Occipital lobe (tissue), 2 donors: Measurements from ENCODE around the gene KATNIP. TPM values are rescaled to one million over a fixed set of nuclear protein-coding genes. Genes with fewer than 3 reads are reported as not detected.
A peak's percentile ranks its signal among the peaks of the same experiment; 100 is the strongest.

ENCODE experiments used
- DNase-seq: peaks from one replicate; lab custom pipeline; 2025; lab: John Stamatoyannopoulos, UW
- total RNA-seq: library from RNA; depleted of rRNA; stranded (reverse); fragments of >200 nt; gene quantifications from one replicate; pipeline ENCODE4 v1.2.3, GENCODE V29; 2014

Gene KATNIP
- 18.7 TPM for total RNA-seq

DNA sequence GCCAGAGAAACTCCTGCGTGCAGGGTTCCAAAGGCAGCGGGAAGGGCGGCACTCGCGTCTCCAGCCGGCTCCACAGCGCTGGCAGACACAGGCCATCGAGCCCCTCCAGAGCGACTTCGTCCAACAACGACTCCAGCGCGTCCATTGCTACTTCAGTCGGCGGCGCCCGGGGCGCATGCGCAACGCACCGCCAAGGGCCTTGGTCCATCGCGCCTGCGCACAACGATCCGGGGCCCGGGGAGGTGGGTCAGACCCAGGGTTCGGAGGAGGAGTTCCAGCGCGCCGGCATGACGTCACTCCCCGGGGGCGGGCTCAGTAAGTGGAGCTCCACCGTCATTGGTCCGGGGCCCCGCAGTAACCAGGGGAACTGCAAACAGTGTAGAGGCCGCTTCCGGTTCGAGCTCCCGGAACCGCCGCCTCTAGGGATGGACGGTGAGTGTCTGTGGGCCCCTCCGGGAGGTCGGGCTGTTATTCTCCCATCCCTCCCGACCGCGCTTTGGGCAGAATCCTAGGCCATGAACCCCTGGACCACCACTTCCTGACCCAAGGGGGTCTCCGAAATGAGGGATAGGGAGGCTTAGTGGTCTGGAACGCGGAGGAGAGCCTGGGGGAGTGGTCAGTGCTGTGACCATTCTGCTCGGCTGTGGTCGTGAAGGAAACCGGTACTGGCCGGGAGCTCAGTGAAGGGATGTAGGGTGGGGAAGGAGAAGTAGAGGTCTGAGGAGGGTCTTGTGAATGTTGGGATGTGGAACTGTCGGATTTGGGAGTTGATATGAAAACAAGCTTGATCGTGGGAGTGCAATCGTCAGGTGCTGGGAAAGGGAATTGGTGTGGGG lies at the start of gene KATNIP, which contains the start of gene GTF3C1:
Gene KATNIP (plus strand): TSS at position 399 of the 836 bp plus-strand sequence. CDS start 27 bp downstream, at position 426.
Gene GTF3C1 (minus strand): TSS at position 168 of the 836 bp plus-strand sequence. CDS start 23 bp downstream, at position 145.
- peak; percentile 99 for DNase-seq

- DNase-seq = no peak
These were observed 49.1 kb upstream of the KATNIP start for GRCh38 chr16:27500801-27501200.

DNA sequence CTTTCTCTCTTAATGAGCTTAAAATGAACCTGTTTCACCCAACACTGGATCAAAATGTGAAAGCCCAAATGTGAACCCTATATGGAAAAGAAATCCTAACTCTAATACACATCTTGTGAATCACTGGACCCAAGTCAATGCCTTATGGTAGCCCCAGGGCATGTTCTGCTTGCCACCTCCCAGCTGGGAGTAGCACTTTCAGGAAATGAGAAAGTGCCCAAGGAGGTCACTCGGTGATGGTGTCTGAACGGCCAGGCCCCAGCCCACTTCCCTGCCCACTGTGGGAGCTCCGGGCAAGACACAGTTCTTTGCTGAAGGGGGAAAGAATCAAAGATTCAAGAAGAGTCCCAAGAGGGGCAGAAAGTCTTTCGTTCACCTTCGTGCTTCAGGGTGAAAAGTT lies 46.3 kb upstream of the KATNIP start:
- no peak for DNase-seq

DNA sequence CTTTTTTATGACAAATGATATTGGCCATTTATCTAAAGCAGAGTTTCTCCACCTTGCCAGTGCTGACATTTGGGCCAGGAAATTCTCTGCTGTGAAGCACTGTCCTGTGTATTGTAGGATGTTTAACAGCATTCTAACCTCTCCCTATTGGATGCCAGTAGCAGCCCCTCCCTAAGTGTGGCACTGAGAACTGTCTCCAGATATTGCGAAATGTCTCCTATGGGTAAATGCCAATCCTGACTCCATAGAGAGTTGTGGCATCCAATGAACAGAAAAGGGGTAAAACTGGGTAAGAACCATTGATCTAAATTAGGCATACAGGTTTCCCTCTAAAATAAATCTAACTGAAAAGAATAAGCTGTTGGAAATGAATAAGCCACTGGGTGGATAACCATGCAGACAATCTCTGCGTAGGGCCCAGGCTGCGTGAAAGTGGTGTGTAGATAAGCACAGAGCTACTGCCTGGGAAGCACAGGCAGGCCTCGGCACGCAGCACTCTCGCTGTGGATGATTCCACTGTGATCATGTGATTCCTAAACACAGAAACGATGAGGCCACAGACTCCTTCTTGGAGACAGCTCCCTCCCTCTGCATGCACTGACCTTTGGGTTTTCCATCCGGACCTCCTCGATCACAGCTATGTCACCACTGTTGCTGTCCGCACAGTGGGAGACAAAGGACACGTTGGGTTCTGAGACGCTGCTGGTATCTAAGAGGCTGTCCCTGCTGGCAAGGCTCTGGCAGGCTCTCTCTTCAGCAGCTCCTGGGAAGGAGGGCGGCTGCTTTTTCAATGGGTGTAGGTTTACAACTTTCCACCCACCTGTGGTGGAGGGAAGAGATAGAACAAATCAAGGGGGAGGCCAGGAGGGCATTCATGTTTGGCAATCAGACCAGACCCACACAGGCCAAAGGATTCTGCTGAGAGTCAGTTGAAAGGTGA lies 44.4 kb upstream of the KATNIP start:
- DNase-seq = no peak

DNA sequence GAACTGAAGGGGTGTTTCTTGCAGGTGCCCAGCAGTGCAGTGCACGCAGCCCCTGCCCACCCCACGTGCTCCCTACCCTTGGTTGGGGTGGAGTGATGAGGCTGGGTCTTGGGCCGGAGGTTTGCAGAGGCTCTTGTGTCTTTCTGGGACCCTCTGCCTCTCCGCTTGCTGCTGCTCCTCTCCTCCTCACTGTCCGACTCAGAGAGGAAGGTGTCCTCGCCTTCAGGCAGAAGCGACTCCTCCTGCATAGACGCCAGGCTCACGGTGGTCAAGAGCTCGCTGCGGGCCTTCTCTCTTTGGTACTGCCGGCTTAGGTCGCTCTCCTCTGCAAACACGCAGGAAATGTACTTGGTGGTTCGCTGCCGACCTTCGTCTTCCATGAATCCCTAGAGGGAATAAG lies 43.2 kb upstream of the KATNIP start:
- DNase-seq = no peak

GRCh38 chr16:27508476-27508875 lies 41.5 kb upstream of the KATNIP start:
- DNase-seq = no peak

GRCh38 chr16:27511657-27512448 lies 38.1 kb upstream of the KATNIP start:
- no peak for DNase-seq

DNA sequence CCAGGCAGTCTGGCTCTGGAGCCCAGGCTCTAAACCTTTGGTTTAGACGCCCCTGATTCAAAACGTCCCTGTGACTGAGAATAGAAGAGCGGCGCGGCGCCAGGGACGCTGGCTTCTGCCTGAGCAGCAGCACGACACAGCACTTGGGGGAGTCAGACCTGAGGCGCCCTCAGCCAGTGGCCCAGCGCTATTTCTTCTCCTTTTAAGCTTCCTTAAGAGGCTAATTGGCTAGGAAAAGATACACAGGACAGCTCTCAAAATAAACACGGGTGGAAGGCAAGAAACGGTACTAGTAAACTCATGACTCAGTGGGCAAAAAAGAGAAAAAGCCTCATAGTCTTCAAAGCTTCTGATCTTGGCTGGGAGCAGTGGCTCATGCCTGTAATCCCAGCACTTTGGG lies 35.1 kb upstream of the KATNIP start:
- DNase-seq = no peak

DNA sequence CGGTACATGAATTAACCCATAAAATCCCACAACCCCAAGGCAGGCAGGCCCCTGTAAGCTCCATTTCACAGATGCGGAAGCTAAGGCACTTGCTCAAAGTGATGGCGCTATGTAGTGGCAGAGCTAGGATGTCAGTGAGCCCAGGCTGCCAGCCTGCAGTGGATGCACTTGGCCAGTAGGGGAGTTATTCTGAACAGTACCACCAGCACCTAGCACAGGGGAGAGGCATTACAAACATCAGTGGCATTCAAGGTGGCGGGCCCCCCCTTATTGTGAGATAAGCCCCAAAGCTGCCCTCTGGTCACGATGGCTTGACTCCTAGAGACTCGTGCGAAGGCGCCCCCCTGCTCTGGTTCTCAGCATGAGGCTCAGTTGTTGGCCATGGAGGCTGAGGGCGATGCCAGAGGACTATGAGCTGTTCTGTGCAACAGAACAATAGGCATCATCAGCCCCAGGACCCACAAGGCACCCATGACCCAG lies 34.0 kb upstream of the KATNIP start:
- no peak for DNase-seq

DNA sequence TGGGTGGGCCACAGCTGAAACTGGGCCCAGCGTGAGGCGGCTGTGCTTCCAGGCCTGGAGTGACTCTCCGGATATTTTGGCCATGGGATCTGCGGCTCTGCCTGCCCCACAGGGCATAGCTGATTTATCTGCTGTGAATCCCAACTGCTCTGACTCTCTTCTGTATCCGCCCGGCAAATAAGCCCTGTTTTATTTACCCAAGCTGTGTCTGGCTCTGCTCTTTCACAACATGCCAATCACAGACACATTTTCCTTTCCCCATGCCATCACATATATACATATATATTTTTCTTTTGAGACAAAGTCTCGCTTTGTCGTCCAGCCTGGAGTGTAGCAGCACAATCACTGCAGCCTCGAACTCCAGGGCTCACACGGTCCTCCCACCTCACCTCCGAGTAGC lies 33.6 kb upstream of the KATNIP start:
- no peak for DNase-seq

- DNase-seq = no peak
These were observed 32.3 kb upstream of the KATNIP start for GRCh38 chr16:27517664-27518063.

DNA sequence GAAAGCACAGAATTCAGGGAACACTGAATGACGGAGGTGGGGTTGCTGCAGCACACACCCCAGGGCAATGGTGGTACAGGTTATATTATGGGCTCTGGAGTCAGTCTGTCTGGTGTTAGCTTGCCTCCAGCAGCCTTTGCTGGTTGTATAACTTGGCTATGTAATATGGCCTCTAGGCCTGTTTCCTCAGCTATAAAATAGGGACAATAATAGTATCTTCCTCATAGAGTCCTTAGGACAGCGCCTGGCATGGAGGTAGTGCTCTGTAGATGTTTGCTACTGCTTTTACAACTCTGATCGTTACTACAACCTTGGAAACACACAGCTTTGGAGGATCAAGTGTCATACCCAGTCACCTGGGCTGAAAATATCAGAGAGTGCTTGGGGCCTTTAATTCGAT lies 31.7 kb upstream of the KATNIP start:
- no peak for DNase-seq

GRCh38 chr16:27520982-27521673 lies 28.8 kb upstream of the KATNIP start:
- no peak for DNase-seq

DNA sequence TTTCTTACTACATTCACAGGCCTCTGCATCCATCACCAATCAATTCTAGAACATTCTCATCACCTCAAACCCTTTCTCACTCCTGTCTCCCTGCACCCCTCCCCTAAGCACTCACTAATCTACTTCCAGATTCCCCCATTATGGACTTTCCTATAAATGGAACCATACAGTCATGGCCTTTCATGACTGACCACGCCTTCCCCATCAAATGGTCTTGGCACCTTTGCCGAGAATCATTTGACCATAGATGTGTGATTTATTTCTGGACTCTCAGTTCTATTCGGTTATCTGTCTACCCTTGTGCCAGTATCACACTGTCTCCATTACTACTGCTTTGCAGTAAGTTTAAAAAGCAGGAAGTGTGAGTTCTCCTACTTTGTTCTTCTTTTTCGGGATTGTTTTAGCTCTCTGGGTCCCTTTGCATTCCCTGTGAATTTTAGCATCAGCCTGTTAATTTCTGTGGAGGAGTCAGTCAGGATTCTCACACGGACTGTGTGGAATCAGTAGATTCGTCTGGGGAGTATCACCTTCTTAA lies 27.7 kb upstream of the KATNIP start:
- no peak for DNase-seq

- no peak for DNase-seq
These were observed 23.8 kb upstream of the KATNIP start for GRCh38 chr16:27526180-27526579.

DNA sequence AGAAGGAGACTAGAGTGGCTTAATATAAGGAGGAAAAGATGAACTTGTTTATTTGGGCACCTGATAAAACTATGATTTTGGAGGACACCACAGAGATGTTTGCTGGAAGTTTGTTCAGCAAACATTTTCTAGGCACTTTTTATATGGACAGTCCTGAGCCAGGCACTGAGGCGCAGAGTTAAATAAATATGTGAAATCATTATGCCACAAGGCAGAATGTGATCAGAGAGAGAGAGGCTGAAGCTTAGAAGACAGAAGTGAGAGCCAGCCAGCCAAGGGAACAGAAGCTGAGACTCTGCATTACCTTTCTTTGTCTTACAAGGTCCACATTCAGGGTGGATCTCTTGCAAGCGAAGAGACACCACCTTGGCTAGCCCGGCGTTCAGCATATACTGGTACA lies 21.6 kb upstream of the KATNIP start:
- no peak for DNase-seq

- peak; percentile 56 for DNase-seq
These were observed 20.0 kb upstream of the KATNIP start for GRCh38 chr16:27529962-27530361.

GRCh38 chr16:27531186-27531585 lies 18.8 kb upstream of the KATNIP start:
- no peak for DNase-seq

- DNase-seq = no peak
These were observed 17.8 kb upstream of the KATNIP start for GRCh38 chr16:27531826-27532800.
